Astrocyte of the spinal cord (primary cell): ENCODE data around the gene PAPLN.

Experiments
- DNase-seq: peaks from one replicate; pipeline ENCODE4 v3.0.0; 2011; ENCODE audit warnings: low read depth, low spot score
- H3K4me3 ChIP-seq: 2 replicates; pipeline ENCODE4 v1.5.1; 2011; ENCODE audit warnings: low read depth, mild to moderate bottlenecking, low read length, moderate library complexity
- CTCF ChIP-seq: IDR thresholded peaks from 2 replicates; pipeline ENCODE4 v1.5.1; 2012; ENCODE audit warnings: low read depth, mild to moderate bottlenecking, low read length, inconsistent platforms
- in situ Hi-C: cut with HindIII; loops from 2 replicates; pipeline ENCODE4 v1.10.0; 2017; ENCODE audit warnings: low sequenced_read_pairs

The PAPLN gene

GRCh38 chr14:73263606-73264005 is 26.3 kb downstream of the PAPLN start:
- in situ Hi-C loops, result no loop called here
- no peak for TF ChIP-seq CTCF
- no peak for DNase-seq
- H3K4me3 ChIP-seq, result no peak overlapping the region

GRCh38 chr14:73264080-73264884 is 27.0 kb downstream of the PAPLN start:
- DNase-seq, result no peak
- in situ Hi-C loops, result no loop called here
- no peak for TF ChIP-seq CTCF

GRCh38 chr14:73264885-73265720 is 27.8 kb downstream of the PAPLN start:
- TF ChIP-seq CTCF, result no peak
- no peak overlapping the region for H3K4me3 ChIP-seq
- in situ Hi-C loops, result no loop called here
- DNase-seq, result no peak

More at GRCh38 chr14:73264080-73264884, 27.0 kb downstream of the PAPLN start:
- no peak overlapping the region for H3K4me3 ChIP-seq

- no peak overlapping the region for H3K4me3 ChIP-seq
- no peak for TF ChIP-seq CTCF
- in situ Hi-C loops, result no loop called here
- no peak for DNase-seq
These were observed 28.4 kb downstream of the PAPLN start for GRCh38 chr14:73265721-73266046.

GRCh38 chr14:73266317-73266716 is 29.0 kb downstream of the PAPLN start:
- DNase-seq, result no peak
- in situ Hi-C loops, result no loop called here
- no peak overlapping the region for H3K4me3 ChIP-seq
- TF ChIP-seq CTCF, result no peak

GRCh38 chr14:73267474-73267873 is 30.2 kb downstream of the PAPLN start:
- DNase-seq, result no peak
- in situ Hi-C loops, result no loop called here
- TF ChIP-seq CTCF, result no peak
- H3K4me3 ChIP-seq, result no peak overlapping the region
